K562 (cell line): ENCODE results near the gene ZNF687. TPM values are rescaled to one million over a fixed set of nuclear protein-coding genes. Genes with fewer than 3 reads are reported as not detected.
A peak's percentile ranks its signal among the peaks of the same experiment; 100 is the strongest.

Experiments
- CBX2 ChIP-seq: fragments of 200-600 bp; sonication (generic); IDR thresholded peaks from one replicate; pipeline ENCODE4 v1.6.1; 2012; ENCODE audit warnings: mild to moderate bottlenecking, low read length, inconsistent platforms; ENCODE audit not compliant: insufficient read depth, poor library complexity, severe bottlenecking
- CBX3 ChIP-seq, 2 experiments: IDR thresholded peaks; 1 replicate in 1 of 2; 2 replicates in 1 of 2; pipeline ENCODE4 v1.6.1; 2012; ENCODE audit warnings: inconsistent platforms in 2 of 2, low read length in 2 of 2, borderline replicate concordance in 1 of 2, control low read depth in 1 of 2
- E2F3 ChIP-seq: fragments of 250-450 bp; sonication (Bioruptor Pico); IDR thresholded peaks from 2 replicates; pipeline ENCODE4 v1.4.0; 2020; ENCODE audit warnings: mild to moderate bottlenecking
- GTF2A2 ChIP-seq: IDR thresholded peaks from 2 replicates; pipeline ENCODE4 v1.6.1; 2016; ENCODE audit warnings: mild to moderate bottlenecking, missing genetic modification characterization, missing compliant biosample characterization
- KLF1 ChIP-seq: fragments of 450-650 bp; IDR thresholded peaks from 2 replicates; pipeline ENCODE4 v1.6.1; 2016; ENCODE audit warnings: missing genetic modification characterization, missing compliant biosample characterization
- L3MBTL2 ChIP-seq: fragments of 450-650 bp; IDR thresholded peaks from 2 replicates; pipeline ENCODE4 v1.6.1; 2016; ENCODE audit warnings: mild to moderate bottlenecking, moderate library complexity
- MXI1 ChIP-seq: IDR thresholded peaks from 2 replicates; pipeline ENCODE4 v1.6.1; 2011; ENCODE audit warnings: low read depth, mild to moderate bottlenecking, improper control_type of control experiment, low read length
- NFYB ChIP-seq: IDR thresholded peaks from 2 replicates; pipeline ENCODE4 v1.6.1; 2011; ENCODE audit warnings: mild to moderate bottlenecking, moderate library complexity; ENCODE audit not compliant: insufficient read length; ENCODE audit errors: extremely low read depth
- NR2C2 ChIP-seq, 2 experiments: fragments of 200-800 bp in 1 of 2; sonication (Bioruptor generic) in 1 of 2; sonication (generic) in 1 of 2; formaldehyde crosslinking in 1 of 2; IDR thresholded peaks; 2 replicates each; pipeline versions ENCODE4 v1.6.1 to v1.8.0; 2016 to 2022; ENCODE audit warnings: mild to moderate bottlenecking in 1 of 2, missing compliant biosample characterization in 1 of 2, missing genetic modification characterization in 1 of 2, missing genetic modification reagents in 1 of 2
- POLR2AphosphoS2 ChIP-seq: IDR thresholded peaks from 2 replicates; pipeline ENCODE4 v1.6.1; 2012; ENCODE audit warnings: low read length, improper control_type of control experiment
- RBBP5 ChIP-seq: fragments of 200-600 bp; sonication (generic); IDR thresholded peaks from 2 replicates; pipeline ENCODE4 v1.6.1; 2012; ENCODE audit warnings: borderline replicate concordance, mild to moderate bottlenecking, low read length, control low read depth, inconsistent platforms; ENCODE audit not compliant: insufficient read depth, poor library complexity, severe bottlenecking
- RCOR1 ChIP-seq, 2 experiments: IDR thresholded peaks; 2 replicates each; pipeline ENCODE4 v1.6.1; 2012; ENCODE audit warnings: low read depth in 2 of 2, low read length in 2 of 2, borderline replicate concordance in 1 of 2, improper control_type of control experiment in 1 of 2
- TRIM24 ChIP-seq, 2 experiments: fragments of 450-650 bp; IDR thresholded peaks; 2 replicates each; pipeline ENCODE4 v1.6.1; 2016
- ZNF717 ChIP-seq: fragments of 250-450 bp; sonication (Bioruptor Pico); IDR thresholded peaks from 2 replicates; pipeline ENCODE4 v1.5.0; 2021
- ZSCAN32 ChIP-seq: fragments of 450-650 bp; formaldehyde crosslinking; IDR thresholded peaks from 2 replicates; pipeline ENCODE4 v1.4.0; 2020; ENCODE audit warnings: mild to moderate bottlenecking, moderate library complexity
- polyA plus RNA-seq, 8 experiments: library from polyadenylated mRNA; depleted of rRNA in 4 of 8; stranded (reverse) in 5 of 8; unstranded in 3 of 8; fragments of >200 nt; fragmentation: Nextera tagmentation in 2 of 8; fragmentation: Illumina TruSeq in 1 of 8; extraction: Ambion mirVana in 2 of 8; extraction: Trizol in 1 of 8; gene quantifications; 2 replicates each; pipeline versions ENCODE4 v1.2.1 to v1.2.3, GENCODE V29; 2011 to 2014; ENCODE audit warnings: inconsistent platforms in 1 of 8, missing spikeins in 1 of 8
- total RNA-seq, 7 experiments: library from RNA; depleted of rRNA in 6 of 7; stranded (reverse); fragments of >200 nt in 6 of 7; fragmentation: Illumina TruSeq in 2 of 7; extraction: Trizol in 2 of 7; gene quantifications; 2 replicates each; pipeline versions ENCODE4 v1.2.1 to v1.2.3, GENCODE V29; 2011 to 2021; ENCODE audit warnings: low replicate concordance in 1 of 7
- TF ChIP-seq, protein P1 (sequence below): fragments of 250-450 bp; sonication (Bioruptor Pico); IDR thresholded peaks from 2 replicates; pipeline ENCODE4 v1.8.0; 2022; ENCODE audit warnings: inconsistent platforms
- TF ChIP-seq, protein P2 (sequence below): fragments of 450-650 bp; IDR thresholded peaks from 2 replicates; pipeline ENCODE4 v1.6.1; 2016; ENCODE audit warnings: mild to moderate bottlenecking
- TF ChIP-seq, protein P3 (sequence below): fragments of 450-650 bp; IDR thresholded peaks from 2 replicates; pipeline ENCODE4 v1.6.1; 2016; ENCODE audit warnings: antibody characterized with exemption
- TF ChIP-seq, protein P4 (sequence below): fragments of 450-650 bp; IDR thresholded peaks from 2 replicates; pipeline ENCODE4 v1.7.0; 2016; ENCODE audit warnings: borderline replicate concordance

Gene ZNF687
- total and polyA plus RNA-seq, 9 of the 15 experiments (the other 6 are each of a cell fraction or from before 2014, with no cell fraction given): 0.13 to 26.4 (median 10.6) TPM

DNA sequence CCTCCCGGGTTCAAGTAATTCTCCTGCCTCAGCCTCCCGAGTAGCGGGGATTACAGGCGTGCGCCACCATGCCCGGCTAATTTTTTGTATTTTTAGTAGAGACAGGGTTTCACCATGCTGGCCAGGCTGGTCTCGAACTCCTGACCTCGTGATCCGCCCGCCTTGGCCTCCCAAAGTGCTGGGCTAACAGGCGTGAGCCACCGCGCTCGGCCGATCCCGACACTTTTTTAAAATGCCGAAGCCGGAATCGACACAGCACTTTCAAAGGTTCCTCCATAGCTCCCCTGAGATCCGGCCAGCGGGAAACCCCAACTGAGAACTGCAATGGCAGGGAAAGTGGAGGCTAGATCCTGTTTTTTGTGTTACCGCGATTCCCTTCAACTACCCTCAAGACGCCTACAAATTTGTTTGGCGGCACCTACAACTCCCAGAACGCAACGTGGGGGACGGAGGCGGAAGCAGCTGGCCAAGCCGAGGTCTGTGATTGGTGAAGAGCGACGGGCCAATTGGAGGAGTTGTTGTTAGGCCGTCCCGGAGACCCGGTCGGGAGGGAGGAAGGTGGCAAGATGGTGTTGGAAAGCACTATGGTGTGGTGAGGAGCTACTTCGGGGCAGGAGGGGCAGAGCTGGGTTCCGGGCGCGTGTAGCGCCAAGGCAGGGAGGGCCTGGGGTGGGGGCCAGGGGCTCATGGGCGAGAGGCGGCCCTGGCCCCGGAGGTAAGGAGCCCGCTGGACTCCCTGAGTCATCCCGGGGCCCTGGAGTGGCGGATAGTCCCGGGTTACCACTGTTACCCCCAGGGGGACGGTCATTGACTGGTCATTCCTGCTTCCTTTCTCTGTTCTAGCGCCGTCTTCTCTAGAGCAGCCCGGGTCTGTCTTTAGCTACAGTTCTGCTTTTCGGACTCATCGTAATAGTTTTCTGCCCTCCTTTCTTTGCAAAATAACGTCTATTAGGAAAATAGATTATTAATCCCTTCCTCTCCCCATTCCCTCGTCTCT, 27.6 kb upstream of the ZNF687 start, which contains the start of gene PSMD4 (continued):
- TF ChIP-seq, protein P1, sequence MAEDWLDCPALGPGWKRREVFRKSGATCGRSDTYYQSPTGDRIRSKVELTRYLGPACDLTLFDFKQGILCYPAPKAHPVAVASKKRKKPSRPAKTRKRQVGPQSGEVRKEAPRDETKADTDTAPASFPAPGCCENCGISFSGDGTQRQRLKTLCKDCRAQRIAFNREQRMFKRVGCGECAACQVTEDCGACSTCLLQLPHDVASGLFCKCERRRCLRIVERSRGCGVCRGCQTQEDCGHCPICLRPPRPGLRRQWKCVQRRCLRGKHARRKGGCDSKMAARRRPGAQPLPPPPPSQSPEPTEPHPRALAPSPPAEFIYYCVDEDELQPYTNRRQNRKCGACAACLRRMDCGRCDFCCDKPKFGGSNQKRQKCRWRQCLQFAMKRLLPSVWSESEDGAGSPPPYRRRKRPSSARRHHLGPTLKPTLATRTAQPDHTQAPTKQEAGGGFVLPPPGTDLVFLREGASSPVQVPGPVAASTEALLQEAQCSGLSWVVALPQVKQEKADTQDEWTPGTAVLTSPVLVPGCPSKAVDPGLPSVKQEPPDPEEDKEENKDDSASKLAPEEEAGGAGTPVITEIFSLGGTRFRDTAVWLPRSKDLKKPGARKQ: peak; percentile 99
- TF ChIP-seq RBBP5: peak; percentile 74
- TF ChIP-seq MXI1: no peak
- TF ChIP-seq GTF2A2: no peak
- TF ChIP-seq POLR2AphosphoS2: peak; percentile 66; the same call in 1 of the 2 replicates
- no peak for TF ChIP-seq E2F3 (CRISPR knock-in tag)
- TF ChIP-seq NR2C2 (CRISPR knock-in tag; IDR thresholded peaks at IDR 0.05): no peak; the same call in 1 of the 2 replicates
- peak; percentile 74 for TF ChIP-seq NR2C2 (tag; IDR thresholded peaks at IDR 0.05)
- no peak; a peak in 1 of 4 replicates for TF ChIP-seq RCOR1 (IDR thresholded peaks at IDR 0.05; ENCODE audit: borderline replicate concordance in 1 of 2, low read depth in 2 of 2, low read length in 2 of 2)
- no peak for TF ChIP-seq KLF1
- TF ChIP-seq NFYB: peak; percentile 95
- TF ChIP-seq L3MBTL2: peak; percentile 72; the same call in 1 of the 2 replicates
- TF ChIP-seq TRIM24 (IDR thresholded peaks at IDR 0.05): peak in 1 of 2 experiments; percentile 11; a peak in 1 of 4 replicates
- TF ChIP-seq CBX2: no peak
- TF ChIP-seq, protein P2, sequence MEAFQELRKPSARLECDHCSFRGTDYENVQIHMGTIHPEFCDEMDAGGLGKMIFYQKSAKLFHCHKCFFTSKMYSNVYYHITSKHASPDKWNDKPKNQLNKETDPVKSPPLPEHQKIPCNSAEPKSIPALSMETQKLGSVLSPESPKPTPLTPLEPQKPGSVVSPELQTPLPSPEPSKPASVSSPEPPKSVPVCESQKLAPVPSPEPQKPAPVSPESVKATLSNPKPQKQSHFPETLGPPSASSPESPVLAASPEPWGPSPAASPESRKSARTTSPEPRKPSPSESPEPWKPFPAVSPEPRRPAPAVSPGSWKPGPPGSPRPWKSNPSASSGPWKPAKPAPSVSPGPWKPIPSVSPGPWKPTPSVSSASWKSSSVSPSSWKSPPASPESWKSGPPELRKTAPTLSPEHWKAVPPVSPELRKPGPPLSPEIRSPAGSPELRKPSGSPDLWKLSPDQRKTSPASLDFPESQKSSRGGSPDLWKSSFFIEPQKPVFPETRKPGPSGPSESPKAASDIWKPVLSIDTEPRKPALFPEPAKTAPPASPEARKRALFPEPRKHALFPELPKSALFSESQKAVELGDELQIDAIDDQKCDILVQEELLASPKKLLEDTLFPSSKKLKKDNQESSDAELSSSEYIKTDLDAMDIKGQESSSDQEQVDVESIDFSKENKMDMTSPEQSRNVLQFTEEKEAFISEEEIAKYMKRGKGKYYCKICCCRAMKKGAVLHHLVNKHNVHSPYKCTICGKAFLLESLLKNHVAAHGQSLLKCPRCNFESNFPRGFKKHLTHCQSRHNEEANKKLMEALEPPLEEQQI: peak; percentile 25; the same call in 1 of the 2 replicates
- TF ChIP-seq, protein P3, sequence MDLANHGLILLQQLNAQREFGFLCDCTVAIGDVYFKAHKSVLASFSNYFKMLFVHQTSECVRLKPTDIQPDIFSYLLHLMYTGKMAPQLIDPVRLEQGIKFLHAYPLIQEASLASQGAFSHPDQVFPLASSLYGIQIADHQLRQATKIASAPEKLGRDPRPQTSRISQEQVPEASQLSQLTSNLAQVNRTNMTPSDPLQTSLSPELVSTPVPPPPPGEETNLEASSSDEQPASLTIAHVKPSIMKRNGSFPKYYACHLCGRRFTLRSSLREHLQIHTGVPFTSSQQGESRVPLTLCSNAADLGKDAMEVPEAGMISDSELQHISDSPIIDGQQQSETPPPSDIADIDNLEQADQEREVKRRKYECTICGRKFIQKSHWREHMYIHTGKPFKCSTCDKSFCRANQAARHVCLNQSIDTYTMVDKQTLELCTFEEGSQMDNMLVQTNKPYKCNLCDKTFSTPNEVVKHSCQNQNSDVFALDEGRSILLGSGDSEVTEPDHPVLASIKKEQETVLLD: 0 out of 2 replicates have a peak, but pooled peaks have one; percentile 29
- TF ChIP-seq ZSCAN32 (CRISPR knock-in tag): no peak
- no peak for TF ChIP-seq CBX3 (IDR thresholded peaks at IDR 0.05; ENCODE audit: borderline replicate concordance in 1 of 2, low read length in 2 of 2)
- TF ChIP-seq, protein P4, sequence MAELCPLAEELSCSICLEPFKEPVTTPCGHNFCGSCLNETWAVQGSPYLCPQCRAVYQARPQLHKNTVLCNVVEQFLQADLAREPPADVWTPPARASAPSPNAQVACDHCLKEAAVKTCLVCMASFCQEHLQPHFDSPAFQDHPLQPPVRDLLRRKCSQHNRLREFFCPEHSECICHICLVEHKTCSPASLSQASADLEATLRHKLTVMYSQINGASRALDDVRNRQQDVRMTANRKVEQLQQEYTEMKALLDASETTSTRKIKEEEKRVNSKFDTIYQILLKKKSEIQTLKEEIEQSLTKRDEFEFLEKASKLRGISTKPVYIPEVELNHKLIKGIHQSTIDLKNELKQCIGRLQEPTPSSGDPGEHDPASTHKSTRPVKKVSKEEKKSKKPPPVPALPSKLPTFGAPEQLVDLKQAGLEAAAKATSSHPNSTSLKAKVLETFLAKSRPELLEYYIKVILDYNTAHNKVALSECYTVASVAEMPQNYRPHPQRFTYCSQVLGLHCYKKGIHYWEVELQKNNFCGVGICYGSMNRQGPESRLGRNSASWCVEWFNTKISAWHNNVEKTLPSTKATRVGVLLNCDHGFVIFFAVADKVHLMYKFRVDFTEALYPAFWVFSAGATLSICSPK: no peak
- TF ChIP-seq ZNF717 (CRISPR knock-in tag): no peak
